ENCODE results near the gene SYT8. TPM values are rescaled to one million over a fixed set of nuclear protein-coding genes. Genes with fewer than 3 reads are reported as not detected.

SYT8 gene
- total RNA-seq, 1 experiment from 2014 or later = not detected

DNA sequence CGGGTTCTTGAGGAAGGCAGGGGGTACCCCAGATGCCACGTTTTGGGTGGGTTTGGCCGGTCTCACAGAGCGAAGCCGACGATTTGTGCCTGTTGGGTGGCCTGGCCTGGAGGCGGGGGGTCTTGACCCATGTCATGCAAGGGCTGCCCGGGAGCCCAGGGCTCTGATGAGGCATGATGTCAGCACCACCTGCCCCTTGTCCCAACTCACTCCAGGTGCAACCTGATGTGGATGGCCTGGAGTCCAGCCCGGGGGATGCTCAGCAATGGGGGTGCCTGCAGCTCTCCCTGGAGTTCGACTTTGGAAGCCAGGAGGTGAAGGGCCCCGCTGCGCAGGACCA lies 851 bp downstream of the SYT8 start:
- Histone ChIP-seq H2BK5ac (ENCODE audit: insufficient read length, low read length) (no peak overlapping the region), H3K4me1 (ENCODE audit: insufficient read depth, low read length) (no peaks in the 10 kb centered on the region), H2AK5ac (ENCODE audit: insufficient read length, low read length) (no peak overlapping the region), H2BK15ac (ENCODE audit: low read depth, low read length) (no peak overlapping the region), H3K27ac (ENCODE audit: insufficient read length, low read depth, low read length) (no peak overlapping the region), H3K79me1 (ENCODE audit: insufficient read depth, low read depth, low read length, poor library complexity, severe bottlenecking) (no peaks in the 10 kb centered on the region), H3K27me3 (ENCODE audit: insufficient read depth, low read length) (no peaks in the 10 kb centered on the region), H2BK120ac (ENCODE audit: low read depth, low read length, poor library complexity, severe bottlenecking) (no peak overlapping the region), H4K8ac (replicated peaks; ENCODE audit: insufficient read length, low read depth, low read length) (no peak overlapping the region), H2BK20ac (ENCODE audit: low read depth, low read length, poor library complexity, severe bottlenecking) (no peak overlapping the region), H3T11ph (ENCODE audit: low read length) (no peak overlapping the region), H3K4ac (ENCODE audit: low read depth, low read length) (no peak overlapping the region), H4K20me1 (ENCODE audit: control insufficient read depth, insufficient read depth, insufficient read length) (no peaks in the 10 kb centered on the region), H3K14ac (ENCODE audit: insufficient read depth, low read length) (no peak overlapping the region), H3K4me2 (ENCODE audit: insufficient read depth, insufficient read length, low read length) (no peak overlapping the region), H3K23me2 (ENCODE audit: insufficient read length, low read depth, low read length, poor library complexity, severe bottlenecking) (peaks cover 3% of the 10 kb centered on the region), H3K9me3 (ENCODE audit: control insufficient read depth, low read depth, low read length) (no peaks in the 10 kb centered on the region), H3K79me2 (ENCODE audit: insufficient read depth, low read length) (no peaks in the 10 kb centered on the region), H2AFZ (ENCODE audit: low read length) (no peak overlapping the region), H3K9ac (ENCODE audit: extremely low read depth, insufficient read length, low read length) (no peak overlapping the region), H4K5ac (ENCODE audit: insufficient read length, low read depth, low read length) (no peak overlapping the region), H3K23ac (ENCODE audit: insufficient read length, low read depth, low read length) (no peak overlapping the region), H3K18ac (ENCODE audit: insufficient read length, low read depth, low read length) (no peak overlapping the region), H2BK12ac (ENCODE audit: insufficient read length, low read depth, low read length) (no peak overlapping the region), H3K56ac (ENCODE audit: insufficient read length, low read depth, low read length) (no peak overlapping the region), H4K91ac (ENCODE audit: insufficient read length, low read depth, low read length) (no peak overlapping the region)
- no peaks in the 10 kb centered on the region; a peak in 1 of 5 replicates for H3K9me3 Mint-ChIP-seq
- H3K4me3 Mint-ChIP-seq = no peak overlapping the region
- peaks cover 3 to 9% of the 10 kb centered on the region in 2 experiments; a peak in 3 of 4 replicates for H3K4me1 Mint-ChIP-seq
- no peak for DNase-seq
- TF ChIP-seq, protein P1, sequence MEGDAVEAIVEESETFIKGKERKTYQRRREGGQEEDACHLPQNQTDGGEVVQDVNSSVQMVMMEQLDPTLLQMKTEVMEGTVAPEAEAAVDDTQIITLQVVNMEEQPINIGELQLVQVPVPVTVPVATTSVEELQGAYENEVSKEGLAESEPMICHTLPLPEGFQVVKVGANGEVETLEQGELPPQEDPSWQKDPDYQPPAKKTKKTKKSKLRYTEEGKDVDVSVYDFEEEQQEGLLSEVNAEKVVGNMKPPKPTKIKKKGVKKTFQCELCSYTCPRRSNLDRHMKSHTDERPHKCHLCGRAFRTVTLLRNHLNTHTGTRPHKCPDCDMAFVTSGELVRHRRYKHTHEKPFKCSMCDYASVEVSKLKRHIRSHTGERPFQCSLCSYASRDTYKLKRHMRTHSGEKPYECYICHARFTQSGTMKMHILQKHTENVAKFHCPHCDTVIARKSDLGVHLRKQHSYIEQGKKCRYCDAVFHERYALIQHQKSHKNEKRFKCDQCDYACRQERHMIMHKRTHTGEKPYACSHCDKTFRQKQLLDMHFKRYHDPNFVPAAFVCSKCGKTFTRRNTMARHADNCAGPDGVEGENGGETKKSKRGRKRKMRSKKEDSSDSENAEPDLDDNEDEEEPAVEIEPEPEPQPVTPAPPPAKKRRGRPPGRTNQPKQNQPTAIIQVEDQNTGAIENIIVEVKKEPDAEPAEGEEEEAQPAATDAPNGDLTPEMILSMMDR (conservative IDR thresholded peaks at IDR 0.05) = no peak
- peaks cover 17% of the 10 kb centered on the region for H3K27me3 Mint-ChIP-seq (ENCODE audit: low read depth)
- no peaks in the 10 kb centered on the region for H3K36me3 Mint-ChIP-seq (ENCODE audit: insufficient read depth in 1 of 3, low read depth in 3 of 3)
- no peak overlapping the region for H3K27ac Mint-ChIP-seq
- no CpG with 5 or more reads among the region's 12 CpGs for WGBS (ENCODE audit: extremely low coverage, insufficient read length, low lambda C conversion rate)

Measured in H9 (cell line).